NCI-H345 (cell line): Measurements from ENCODE around the gene NECTIN1.

Experiments used
- DNase-seq: peaks from one replicate; lab custom pipeline; 2025; lab: John Stamatoyannopoulos, UW

The NECTIN1 gene

DNA sequence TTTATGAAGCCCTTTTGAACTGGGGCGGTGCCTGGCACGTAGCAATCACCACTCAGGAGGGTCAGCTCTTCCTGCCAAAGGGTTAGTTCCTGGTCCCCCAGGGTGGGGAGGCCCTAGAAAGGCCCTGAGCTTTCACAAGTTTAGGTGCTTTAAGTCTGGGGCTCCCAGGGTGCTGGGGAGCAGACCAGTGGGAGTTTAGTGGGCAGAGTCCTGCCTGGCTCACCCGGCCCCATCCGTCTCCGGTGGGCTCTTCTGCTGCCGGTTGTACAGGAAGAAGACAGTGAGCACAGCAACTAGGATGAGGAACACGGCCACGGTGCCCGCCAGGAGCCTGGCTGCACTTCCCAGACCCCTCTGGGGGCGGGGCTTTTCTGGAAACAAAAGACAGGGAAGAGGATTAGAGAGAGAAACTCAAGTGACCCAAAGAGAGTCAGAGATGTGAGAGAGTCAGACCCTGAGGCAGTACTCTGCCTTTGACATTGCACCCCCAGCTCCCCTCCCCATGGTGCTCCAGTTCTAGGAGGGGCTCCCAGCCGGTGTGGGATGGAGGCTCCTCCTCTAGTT lies 89.3 kb downstream of the NECTIN1 start:
- no peak for DNase-seq

DNA sequence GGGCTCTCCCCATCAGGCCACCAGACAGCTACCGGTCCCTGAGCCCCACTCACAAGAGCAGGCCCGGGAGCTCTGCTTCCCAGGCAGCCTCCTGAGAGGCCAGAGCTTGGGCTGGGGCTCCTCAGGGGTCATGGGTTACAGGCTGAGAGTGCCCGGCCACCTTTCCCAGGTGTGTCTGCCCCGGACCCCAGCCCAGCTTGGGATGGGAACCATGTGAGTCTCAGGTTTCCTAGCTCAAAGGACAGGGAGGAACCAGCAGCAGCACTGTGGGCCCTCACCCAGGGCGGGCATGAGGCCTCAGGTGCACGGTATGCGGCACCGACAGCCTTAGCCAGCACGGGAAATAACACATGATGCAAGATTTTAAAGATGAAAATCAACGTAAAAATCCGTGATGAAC lies 90.1 kb downstream of the NECTIN1 start:
- no peak for DNase-seq

DNA sequence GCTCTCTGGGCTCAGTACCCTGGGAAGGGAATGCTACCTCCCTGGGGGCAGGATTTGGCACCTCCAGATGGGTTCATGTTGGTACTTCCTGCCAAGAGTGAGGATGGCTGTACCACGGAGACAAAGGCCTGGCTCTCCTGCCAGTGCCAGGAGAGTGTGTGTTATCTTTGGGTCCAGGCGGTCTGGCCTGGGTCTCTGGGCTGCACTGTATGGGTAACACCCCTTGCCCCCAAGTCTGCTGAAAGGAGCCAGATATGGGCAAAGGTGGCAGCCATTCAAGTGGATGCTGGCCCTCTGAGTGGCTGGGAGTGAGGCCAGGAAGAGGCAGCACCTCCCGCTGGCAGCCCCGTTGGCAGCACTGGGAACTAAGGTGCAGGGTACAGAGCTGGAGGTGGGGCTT lies 91.5 kb downstream of the NECTIN1 start:
- no peak for DNase-seq

DNA sequence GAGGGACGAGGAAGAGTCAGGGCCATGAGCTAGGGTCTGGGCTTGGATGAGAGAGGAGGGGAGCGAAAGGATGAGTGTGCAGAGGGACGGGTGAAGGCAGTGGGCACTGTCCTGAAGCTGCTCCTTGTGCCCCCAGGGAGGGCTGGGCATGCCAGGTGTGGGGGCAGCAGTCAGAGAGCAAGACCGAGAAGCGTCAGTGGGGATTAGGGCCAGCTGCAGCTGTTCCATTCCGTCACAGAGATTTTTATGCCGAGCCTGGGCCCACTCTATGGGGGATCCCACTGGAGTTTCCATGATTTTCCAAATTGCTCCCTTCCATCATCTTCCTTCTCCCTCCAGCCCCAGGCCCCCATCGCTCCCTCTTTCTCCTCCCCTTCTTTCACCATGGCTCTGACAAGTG lies 93.2 kb downstream of the NECTIN1 start:
- no peak for DNase-seq

DNA sequence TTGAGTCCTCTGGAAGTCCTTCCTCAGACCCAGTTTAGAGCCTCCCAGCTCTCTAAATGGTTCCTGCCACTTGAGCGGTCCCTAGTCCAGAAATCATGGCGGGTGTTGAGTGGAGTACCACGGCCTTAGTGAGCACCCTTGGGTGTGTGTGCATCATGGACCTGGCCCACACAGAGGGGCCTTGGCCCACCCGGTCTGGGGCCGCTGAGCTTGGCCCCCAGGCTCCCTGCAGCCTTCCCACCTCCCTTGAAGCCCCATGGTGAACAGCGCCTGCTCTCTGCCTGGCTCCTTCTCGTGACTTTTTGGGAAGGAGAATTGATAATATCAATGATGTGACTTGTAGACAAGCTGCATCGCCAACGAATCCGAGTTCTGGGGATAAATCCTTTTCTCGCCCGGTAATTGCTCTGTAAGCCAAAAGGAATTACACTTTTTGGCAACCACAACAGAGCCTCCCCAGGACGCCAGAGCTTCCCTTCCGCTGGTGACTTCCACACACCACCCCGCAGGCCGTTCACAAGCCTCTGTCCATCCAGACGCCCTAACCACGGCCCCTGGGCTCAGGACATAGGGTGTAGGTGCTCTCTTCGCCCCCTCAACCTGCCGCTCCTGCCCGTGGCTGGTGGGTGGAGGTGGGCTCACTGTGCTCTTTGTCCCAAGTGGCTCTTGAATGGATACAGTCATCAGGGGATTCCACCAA lies 93.8 kb downstream of the NECTIN1 start:
- DNase-seq, result no peak

DNA sequence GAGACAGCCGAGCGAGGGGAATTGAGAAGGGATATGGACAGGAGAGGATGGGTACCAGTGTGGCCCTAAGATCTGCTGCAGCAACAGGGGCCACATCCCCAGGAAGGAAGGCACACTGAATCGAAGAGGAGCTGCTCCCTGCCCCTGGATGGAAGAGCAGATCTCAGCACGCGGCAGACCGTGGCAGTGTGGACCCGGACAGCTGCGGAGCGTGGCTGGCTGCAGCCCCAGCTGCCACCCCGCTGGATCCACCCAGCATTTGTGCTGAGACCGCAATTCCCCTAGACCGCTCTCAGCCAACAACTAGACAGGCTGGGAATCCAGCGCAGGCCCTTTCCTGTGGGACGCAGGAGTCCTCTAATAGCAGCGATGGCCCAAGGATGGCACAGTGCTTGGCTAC lies 94.7 kb downstream of the NECTIN1 start:
- DNase-seq, result no peak

DNA sequence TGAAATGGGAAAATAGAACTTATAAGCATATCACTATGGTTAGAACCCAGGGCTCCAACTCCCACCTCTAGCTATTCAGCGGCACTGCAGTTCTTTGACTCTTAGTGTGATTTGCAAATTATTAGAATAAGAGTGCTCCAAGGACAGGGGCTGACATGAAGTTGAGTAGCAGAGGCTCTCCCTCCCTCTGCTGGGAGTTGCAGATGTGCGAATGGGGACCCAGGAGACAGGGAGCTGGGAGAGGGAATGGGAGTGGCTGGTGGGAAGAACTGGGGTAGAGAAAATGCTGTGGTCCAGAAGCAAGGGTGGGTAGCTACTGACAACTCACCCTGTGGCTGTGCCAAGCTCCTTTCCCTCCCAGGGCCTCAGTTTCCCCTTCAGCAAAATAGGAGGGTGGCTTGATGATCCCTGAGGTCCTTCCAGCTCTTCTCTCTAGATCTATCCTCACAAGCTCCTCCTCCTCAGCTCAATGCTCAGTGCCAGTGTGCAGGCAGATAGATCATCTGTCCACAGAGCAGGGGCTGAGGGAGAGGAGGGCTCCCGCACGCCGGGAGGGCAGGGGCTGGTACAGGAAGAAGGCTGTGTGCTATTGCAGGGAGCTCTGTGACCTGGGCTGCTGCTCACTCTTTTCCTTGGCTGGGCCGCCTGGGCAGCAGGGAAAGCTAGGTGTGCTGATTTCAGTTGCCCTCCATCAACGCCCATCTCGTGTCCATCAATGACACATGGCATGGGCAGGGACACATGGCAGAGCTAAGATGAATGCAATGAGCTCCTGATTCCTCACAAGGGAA lies 99.0 kb downstream of the NECTIN1 start:
- DNase-seq, result no peak

DNA sequence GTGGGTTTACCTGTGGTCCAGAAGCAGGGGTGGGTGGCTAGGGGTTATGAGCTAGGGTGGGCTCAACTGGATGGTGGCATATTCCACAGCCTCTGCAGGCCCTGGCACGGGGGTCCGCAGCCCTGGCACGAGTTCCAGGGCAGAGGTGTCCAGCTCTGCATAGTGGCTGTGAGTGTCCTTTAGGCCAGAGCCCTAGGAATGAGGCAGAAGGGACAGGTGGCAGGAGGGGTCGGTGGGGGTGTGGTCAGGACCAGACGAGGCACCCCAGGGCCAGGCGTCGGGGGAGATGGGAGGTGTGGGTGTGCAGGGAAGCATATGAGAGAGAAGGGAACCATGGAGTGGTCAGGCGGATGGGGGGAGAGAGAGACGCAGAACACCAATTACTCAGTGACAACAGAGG lies 99.9 kb downstream of the NECTIN1 start:
- DNase-seq, result no peak

DNA sequence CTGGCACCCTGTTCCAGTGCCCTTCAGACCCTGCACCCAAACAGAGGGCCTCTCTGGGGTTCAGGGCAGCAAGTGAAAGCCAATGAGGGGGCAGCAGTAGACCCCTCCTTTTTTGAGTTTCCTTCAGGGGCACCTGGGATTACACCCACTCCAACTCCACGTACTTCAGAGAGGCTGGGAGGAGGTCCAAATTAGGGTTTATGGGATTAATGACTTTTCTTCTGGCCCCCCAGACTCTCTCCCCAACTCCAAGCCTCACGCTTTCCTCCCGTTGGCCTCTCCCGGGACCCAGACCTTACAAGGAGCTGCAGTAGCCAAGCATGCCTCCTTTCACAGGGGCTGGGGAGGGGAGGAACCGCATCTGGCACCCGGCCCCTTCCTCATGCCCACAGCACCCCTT lies 101.7 kb downstream of the NECTIN1 start:
- DNase-seq, result no peak

DNA sequence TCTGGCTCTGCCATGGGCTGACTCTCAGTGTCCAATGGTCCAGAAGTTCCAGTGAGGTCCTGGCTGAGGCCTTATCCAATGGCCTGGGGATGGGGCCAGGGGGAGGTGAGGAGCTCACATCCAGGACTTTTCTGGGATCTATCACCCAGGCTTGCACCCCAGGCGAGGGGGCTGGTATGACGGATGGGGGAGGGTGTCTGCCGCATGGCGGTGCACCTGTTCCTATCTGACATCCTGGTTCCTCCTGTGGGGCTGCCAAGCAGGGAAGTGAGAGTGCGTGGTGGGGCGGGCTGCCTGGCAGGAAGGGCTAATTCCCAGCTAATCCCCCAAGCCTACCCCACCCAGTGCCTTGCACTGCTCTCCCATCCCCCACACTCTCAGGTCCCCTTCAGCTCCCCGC lies 102.1 kb downstream of the NECTIN1 start:
- no peak for DNase-seq

DNA sequence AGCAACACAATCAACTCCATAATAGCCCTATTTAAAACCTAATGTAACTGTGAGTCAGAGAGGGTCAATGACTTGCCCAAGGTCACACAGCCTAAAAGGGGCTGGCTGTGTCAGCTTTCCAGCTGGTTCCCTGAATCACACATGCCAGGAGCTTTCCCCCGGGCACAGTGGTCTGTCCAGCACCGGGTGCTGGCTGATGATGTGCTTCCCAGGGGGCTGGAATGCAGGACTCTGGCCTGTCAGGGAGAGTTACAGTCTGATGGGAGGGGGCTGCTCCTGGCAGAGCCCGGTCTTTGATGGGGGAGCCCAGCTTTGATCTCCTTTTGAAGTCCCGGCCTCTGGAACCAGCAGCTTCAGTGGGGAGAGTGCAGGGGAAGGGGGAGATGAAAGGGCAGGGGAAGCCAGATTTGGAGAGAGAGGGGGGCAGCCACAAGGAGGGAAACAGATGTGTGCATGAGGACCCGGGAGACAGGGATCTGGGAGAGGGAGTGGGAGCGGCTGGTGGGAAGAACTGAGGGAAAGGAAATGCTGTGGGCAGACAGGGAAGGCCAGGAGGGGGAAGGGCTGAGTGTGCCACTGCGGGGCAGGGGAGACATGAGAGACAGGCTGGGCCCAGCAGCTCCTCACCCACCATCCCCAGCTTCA lies 102.7 kb downstream of the NECTIN1 start:
- no peak for DNase-seq

DNA sequence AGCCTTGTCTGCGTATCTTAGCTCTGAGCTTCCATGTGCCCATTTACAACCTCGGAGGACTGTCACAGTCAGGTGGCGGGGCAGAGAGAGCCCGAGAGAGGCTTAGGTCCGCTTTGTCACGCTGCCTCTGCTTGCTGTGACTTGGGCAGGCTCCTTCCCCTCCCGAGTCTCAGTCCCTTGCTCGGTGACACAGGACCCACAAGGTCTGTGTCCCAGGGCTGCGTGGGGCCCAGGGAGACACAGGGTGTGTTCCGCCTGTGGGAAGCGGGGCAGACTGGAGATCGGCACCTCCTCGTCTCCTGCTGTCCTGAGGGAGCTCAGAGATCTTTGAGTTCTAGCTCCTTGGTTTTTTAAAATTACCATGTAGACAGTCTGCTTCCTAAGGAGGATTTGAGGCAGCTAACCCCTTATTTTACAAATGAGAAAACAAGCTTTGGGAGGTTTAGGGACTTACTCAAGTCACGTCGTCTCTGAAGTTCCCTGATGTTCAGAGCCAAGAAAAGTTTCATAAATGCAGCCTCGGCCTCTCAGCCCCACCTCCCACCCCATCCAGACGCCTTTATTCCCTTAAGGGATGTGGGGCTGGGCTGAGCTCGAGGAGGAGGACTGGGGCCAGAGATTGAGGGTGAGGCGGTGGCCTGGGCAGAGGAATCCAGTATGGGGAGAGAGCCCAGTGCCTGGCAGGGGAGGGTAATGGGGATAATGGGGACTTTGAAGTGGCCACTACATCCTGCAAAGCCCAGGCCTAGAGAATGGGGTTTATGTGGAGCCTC lies 103.6 kb downstream of the NECTIN1 start:
- DNase-seq, result no peak

DNA sequence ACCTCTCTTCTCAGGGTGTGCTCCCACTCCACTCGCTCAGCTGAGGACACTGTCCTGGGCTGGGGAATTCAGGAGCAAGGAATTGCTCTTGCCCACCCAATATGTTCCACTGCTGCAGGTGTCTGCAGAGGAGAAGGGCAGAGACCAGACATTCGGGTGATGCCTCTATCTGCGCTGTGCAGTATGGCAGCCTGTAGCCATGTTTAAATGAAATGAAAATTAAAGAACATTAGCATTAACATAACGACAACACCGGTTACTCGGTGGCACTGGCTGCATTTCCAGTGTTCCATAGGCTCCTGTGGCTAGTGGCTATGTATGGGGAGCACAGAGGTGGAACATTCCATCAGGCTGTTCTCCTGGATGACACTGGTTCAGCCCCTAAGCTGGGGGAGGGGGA lies 104.4 kb downstream of the NECTIN1 start:
- DNase-seq, result no peak

DNA sequence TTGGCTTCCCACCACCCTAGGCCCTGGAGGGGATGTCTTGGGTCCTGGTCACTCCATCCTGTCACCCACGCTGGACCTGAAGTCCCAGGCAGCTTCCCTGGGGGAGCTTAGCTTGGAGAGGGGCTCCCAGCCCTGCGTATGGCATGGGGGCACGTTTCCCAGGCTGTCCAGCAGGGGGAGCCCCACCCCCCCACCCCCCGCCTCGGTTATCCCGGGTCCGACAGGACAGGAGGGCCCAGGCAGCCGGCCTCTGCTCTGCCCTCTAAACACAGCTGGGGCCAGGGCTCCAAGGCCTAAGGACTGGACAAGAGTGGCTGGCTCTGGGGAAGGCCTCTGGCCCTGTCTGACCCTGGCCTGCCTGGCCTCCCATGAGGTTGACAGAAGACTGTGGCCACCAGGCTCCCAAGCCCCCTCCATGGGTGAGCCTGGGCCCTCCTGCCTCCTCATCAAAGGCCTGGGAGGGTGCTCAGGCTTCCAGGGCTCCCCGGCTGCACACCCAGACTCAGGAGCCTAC lies 104.8 kb downstream of the NECTIN1 start:
- DNase-seq, result no peak

DNA sequence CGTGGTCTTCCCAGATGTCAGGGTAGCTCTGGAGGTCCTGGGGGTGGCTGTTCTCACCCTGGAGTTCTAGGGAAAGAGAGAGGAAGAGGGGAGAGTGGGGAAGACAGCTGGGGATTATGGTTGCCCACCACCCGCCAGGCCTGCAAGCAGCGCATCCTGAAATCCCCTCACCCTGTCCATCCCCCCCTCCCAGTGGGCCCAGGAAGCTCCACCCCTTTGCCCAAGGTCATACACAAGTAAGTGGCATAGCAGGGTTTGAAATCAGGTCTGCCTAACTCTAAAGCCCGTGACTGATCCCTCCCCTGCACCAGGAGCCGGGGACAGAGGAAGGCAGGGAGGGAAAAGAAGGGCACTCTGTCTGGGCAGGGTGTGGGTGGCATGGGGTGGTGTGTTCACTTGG lies 105.3 kb downstream of the NECTIN1 start:
- no peak for DNase-seq

DNA sequence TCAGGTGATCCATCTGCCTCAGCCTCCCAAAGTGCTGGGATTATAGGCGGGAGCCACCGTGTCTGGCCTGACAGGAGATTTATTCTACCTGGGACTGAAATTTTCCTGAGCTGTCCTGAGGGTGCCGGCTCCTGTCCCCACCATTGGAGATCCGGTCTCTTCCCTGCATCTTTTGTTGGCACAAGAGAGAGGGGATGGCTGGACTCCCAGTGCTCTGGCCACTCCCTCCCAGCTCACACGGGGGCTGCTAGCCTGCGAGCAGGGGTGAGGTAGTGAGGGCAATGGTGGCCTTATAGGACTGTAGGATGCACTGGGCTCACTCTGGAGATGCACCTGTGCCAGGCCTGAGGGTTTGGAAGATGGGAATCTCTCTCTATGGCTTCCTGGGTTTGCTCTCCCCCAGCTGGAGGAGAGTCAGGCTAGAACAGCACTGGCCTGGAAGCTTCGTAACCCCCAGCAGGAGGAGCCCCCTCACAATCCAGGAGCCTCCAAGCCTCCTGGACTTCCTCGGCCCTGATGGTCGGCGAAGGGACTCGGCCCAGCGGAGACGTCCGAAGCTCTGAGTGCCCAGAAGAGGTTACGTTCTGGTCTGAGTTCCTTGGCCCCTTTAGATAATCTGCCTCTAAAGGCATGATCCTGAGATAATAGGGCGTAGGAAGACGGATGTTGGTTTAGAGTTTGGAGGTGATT lies 106.4 kb downstream of the NECTIN1 start:
- DNase-seq, result no peak

DNA sequence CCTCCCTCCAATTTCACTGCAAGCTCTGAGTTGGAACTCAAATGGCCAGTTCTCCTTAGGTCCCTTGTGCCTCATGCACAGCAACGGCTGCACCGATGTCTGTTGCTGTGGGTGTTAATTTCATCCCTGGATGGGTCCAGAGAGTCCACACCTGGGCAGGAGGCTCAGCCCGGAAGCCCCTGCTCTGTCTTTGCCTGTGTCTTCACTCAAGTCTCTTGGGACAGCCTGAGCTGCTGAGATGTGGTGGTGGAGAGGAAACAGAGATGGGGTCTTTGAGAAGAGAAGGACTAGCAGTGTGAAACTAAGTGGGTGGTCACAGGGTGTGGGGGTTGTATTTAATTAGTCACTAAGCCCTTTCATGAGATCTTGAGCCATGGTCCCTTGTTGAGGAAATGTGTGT lies 109.3 kb downstream of the NECTIN1 start:
- DNase-seq, result no peak

DNA sequence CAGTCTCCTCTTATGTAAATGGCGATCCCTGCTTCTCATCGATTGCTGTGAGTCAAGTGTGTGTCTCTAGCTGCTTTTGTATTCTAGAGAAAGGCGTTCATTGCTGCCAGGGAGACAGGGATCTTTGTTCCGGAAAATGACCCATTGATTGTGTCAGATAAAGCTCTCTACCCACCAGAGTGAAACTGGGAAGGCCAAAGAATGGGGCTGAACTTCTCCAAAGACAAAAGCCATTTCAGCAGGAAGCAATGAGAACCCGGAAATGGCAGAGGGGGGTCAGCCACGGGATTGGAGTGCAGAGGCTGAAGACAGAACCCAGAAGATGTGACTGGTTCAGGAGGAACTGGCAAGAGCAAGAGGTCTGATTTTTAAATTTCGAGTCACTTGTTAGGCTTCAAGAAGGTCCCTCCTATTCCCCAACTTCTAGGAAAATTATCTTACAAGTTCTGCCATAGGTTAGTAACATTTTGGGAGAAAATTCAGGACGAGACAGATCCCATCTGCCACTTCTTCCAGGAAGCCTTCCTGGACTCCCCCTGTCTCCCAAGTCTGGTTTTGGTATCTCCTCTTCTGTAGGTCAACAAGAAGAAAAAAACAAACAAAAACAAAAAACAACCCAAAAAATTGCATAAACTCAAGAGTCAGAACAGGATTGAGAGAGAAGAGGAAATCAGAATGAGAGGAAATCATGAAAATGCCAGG lies 110.6 kb downstream of the NECTIN1 start:
- no peak for DNase-seq

DNA sequence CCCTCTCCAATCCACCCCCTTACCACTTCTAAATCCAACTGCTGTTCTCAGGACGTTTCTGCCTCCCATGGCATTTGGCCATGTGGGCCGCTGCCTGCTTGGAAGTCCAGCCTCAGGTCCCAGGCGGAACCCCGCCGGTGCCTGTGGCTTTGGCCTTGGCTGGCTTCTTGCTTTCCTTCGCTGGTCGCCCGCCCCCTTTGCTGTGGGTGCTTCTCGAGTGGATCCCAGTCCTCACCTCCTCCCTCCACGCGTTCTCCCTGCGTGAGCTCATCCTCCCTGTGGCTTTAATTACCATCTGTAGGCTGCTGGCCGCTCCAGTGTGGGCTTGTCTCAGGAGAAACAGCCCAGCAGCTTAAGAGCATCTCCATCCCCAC lies 111.7 kb downstream of the NECTIN1 start:
- no peak for DNase-seq

DNA sequence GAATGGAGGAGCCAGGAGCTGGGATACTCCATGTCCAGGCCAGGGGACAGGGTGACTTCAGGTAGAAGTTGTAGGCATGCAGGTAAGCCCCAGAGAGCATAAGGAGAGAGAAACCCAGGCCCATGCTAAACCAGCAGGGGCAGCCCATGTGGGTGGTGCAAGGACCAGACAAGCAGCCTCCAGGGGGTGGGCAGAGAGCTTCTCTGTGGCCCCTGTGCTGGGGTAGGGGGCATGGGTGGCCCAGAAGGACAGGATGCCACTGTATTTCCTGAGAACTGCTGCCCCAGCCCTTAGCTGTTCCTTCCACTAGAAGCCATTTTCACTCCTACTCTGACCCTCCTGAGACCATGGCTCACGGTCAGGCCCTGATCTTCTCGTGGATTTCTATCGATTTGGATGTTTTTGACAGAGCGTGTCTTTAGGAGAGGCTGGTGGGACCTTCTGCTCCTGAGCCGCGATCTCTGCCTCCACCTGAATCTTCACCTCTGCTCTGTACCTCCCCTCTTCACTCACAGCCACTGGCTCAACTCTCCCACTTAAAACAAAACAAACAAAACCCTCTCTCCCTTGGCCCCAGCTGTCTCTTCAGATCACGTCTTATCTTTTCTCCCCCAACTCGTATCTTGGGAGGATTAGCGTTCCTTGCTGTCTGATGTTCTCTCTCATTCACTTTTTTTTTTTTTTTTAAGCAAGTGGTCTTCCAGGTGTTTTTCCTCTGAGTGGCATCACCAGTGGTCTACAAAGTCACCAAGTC lies 112.2 kb downstream of the NECTIN1 start:
- DNase-seq, result no peak
